Naive B cell (primary cell): ENCODE measurements around the gene LHFPL2. TPM values are rescaled to one million over a fixed set of nuclear protein-coding genes. Genes with fewer than 3 reads are reported as not detected.
A peak's percentile ranks its signal among the peaks of the same experiment; 100 is the strongest.

Source experiments
- ATAC-seq, 2 donors: fragments of 150-1000 bp; cut with Tn5 transposase; 2 replicates each; pipeline ENCODE4 v1.10.0; 2021; ENCODE audit warnings: low read depth in 2 of 2, mild to moderate bottlenecking in 2 of 2, moderate library complexity in 2 of 2
- DNase-seq: peaks from one replicate; pipeline ENCODE4 v3.0.0; 2022
- H3K27ac Mint-ChIP-seq, 6 donors: one replicate each; pipeline ENCODE4 v1.8.0; 2020 to 2022; ENCODE audit warnings: mild to moderate bottlenecking in 6 of 6, mixed read lengths in 6 of 6, moderate library complexity in 5 of 6, inconsistent platforms in 2 of 6
- H3K27me3 Mint-ChIP-seq, 3 donors: one replicate each; pipeline ENCODE4 v1.8.0; 2021 to 2022; ENCODE audit warnings: mixed read lengths in 3 of 3, mild to moderate bottlenecking in 1 of 3
- H3K36me3 Mint-ChIP-seq, 2 donors: one replicate each; pipeline ENCODE4 v1.8.0; 2020 to 2022; ENCODE audit warnings: mixed read lengths in 2 of 2, inconsistent platforms in 1 of 2, mild to moderate bottlenecking in 1 of 2
- H3K4me1 Mint-ChIP-seq, 3 donors: one replicate each; pipeline ENCODE4 v1.8.0; 2020 to 2022; ENCODE audit warnings: mixed read lengths in 3 of 3, inconsistent platforms in 1 of 3, mild to moderate bottlenecking in 1 of 3, moderate library complexity in 1 of 3
- H3K4me3 Mint-ChIP-seq, 8 donors: one replicate each; pipeline ENCODE4 v1.8.0; 2020 to 2022; ENCODE audit warnings: mild to moderate bottlenecking in 8 of 8, mixed read lengths in 8 of 8, moderate library complexity in 8 of 8, inconsistent platforms in 2 of 8
- H3K9me3 Mint-ChIP-seq, 7 donors: one replicate each; pipeline ENCODE4 v1.8.0; 2020 to 2022; ENCODE audit warnings: mixed read lengths in 7 of 7, mild to moderate bottlenecking in 5 of 7, inconsistent platforms in 2 of 7, moderate library complexity in 1 of 7
- polyA plus RNA-seq, 6 donors: library from polyadenylated mRNA; unstranded; fragments of 300-500 nt; fragmentation: Illumina TruSeq; gene quantifications; one replicate each; pipeline ENCODE4 v1.2.3, GENCODE V29; 2021; ENCODE audit warnings: low read depth in 6 of 6

LHFPL2 gene
- polyA plus RNA-seq, 6 donors from 2014 or later = 8.1 to 15.0 (median 12.3) TPM

DNA sequence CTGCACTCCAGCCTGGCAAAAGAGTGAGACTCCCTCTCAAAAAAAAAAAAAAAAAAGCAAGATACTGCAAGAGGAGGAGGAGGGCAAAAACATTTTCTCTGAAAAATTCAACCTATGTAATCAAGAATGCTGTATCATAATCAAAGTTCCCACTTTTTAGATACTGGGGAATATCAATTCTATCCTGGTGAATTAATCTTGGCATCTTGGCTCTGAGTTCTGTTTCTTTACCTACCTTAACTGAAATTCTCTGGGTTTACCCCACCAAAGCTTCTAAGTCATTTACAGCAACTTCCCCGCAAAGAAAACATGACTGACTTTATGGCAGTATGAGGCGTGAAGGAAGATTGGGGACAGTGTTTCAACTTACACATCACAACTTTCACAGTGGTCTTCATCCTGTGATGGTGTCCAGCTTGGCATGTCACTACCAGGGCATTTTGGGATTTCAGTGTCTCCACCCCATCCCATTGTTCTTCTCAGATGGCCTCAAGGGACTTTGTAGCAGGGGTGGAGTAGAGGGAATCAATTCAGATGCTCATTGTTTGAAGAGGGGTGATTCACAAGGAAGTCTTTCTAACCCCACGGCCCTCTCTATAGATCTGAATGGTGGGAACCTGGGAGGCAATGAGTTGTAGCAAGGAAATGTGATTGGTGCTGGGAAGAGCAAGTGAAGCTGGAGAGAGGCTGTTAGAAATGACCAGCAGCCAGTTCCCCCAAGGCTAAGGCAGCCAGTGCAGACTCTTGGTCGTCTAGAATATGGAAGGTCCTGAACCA is 157.7 kb downstream of the LHFPL2 start:
- DNase-seq (no peak), ATAC-seq (no peak)
- Mint-ChIP-seq H3K27ac (peak overlapping the region in 2 of 6 donors; percentile 5 to 15), H3K4me3 (peak overlapping the region in 1 of 8 donors; percentile 1), H3K27me3 (no peaks in the 10 kb centered on the region), H3K4me1 (peaks cover 0 to 8% (median 4%) of the 10 kb centered on the region in 3 donors), H3K36me3 (peaks cover 4 to 11% of the 10 kb centered on the region in 2 donors), H3K9me3 (no peaks in the 10 kb centered on the region)

DNA sequence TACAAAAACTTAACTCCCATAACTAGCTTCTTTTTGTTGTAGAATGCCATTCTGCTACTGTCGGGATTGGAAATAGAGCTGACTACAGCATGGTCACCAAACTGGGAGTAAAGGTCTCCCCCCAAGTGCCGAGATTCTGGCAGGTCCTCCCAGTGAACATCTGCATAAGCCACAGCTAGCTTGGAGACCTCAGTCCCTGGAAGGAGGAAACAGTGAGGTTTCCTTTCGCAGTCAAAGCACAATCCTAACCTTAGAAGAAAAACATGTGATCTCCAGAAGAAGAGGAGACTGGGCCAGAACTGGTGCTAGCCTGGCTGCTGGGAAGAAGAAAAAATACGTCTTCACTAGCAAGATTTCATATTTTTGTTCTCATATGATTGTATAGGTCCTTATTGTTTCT is 160.7 kb downstream of the LHFPL2 start:
- Mint-ChIP-seq H3K27me3 (no peaks in the 10 kb centered on the region), H3K36me3 (peaks cover 0 to 11% of the 10 kb centered on the region in 2 donors), H3K9me3 (no peaks in the 10 kb centered on the region), H3K4me1 (peaks cover 16 to 22% (median 20%) of the 10 kb centered on the region in 3 donors), H3K27ac (peak overlapping the region in 2 of 6 donors; percentile 24 to 85), H3K4me3 (no peak overlapping the region)
- ATAC-seq = no peak
- DNase-seq = no peak

DNA sequence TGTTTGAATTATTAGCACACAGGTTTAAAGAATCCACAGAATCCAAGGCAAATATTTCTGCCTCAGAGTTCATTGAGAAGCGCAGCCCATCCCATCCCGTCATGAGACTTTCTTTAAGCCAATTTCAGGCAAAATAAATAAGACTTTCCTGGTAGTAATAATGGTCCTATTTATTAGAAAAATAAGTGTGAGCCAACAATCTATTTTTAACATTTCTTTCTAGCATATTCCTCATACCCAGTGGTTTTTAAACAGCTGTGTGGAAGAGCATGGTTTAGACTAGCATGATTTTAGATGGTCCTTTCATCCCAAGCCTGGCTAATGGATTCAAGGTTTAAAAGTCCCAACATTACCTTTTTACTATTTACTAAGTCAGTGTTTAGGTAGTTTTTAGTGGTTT is 162.4 kb downstream of the LHFPL2 start:
- H3K4me3 Mint-ChIP-seq = no peak overlapping the region
- no peaks in the 10 kb centered on the region for H3K9me3 Mint-ChIP-seq
- ATAC-seq = no peak
- peaks cover 0 to 11% of the 10 kb centered on the region in 2 donors for H3K36me3 Mint-ChIP-seq
- H3K4me1 Mint-ChIP-seq = peaks cover 18 to 23% (median 23%) of the 10 kb centered on the region in 3 donors
- no peaks in the 10 kb centered on the region for H3K27me3 Mint-ChIP-seq
- DNase-seq = no peak
- peak overlapping the region in 1 of 6 donors; percentile 10 for H3K27ac Mint-ChIP-seq

DNA sequence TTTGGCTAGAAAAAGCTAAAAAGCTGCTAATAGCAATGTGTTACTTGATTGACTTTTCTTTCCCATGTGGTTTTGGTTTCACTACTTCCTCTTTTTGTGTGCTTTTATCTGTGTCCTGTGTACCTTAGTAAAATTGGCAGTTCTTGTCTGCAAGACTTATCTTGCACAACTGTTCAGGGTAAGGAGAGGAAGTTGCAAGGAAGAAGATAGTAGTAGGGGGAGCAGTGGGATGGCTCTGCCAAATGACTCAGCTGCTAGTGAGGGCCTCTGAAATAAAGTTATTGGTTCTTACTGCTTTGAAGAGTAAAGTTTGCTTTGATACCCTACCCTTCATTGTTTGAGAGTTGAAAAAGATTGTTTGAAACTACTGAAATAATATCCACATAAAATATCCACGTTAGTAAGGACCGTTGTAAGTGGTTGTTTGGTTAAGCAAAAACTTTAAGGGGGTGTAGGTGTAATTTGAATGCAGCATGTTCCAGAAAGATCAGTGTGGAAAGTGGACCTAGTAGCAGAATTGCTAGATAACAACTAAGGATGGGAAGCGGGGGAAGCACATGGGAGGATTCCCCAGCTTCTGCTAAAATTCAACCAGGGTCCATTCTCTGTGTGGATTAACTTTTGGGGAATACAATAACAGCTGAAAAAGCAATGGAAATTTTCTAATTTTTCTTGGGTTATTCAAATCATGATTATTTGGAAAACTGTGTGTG is 164.6 kb downstream of the LHFPL2 start:
- Mint-ChIP-seq H3K9me3 (no peaks in the 10 kb centered on the region), H3K36me3 (peaks cover 0 to 11% of the 10 kb centered on the region in 2 donors), H3K4me3 (peak overlapping the region in 7 of 8 donors; percentile 7 to 80 (median 37)), H3K27me3 (no peaks in the 10 kb centered on the region), H3K27ac (peak overlapping the region in 3 of 6 donors; percentile 10 to 78 (median 48)), H3K4me1 (peaks cover 18 to 23% (median 21%) of the 10 kb centered on the region in 3 donors)
- ATAC-seq (peak; percentile 96 to 97), DNase-seq (peak; percentile 68)

DNA sequence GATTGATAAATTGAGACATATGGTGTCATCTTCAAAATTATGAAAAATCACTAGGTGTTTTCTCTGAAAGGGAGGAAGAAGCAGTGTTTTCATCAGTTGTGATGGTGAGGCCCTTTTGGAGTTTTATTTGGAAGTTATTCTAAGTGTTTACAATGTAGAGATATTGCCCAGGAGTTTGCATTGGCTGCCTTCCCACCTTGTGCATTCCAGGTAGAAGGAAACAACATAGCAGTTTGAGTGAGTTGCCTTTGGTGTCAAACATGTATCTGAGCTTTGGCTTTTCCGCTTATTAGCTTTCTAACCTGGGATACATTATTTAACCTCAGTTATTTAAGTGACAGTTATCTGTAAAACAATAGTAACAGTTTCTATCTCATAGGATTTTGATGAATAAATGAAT is 165.6 kb downstream of the LHFPL2 start:
- Mint-ChIP-seq H3K36me3 (peaks cover 0 to 7% of the 10 kb centered on the region in 2 donors), H3K4me3 (no peak overlapping the region), H3K27me3 (no peaks in the 10 kb centered on the region), H3K9me3 (no peaks in the 10 kb centered on the region), H3K4me1 (peaks cover 18 to 23% (median 21%) of the 10 kb centered on the region in 3 donors), H3K27ac (no peak overlapping the region)
- DNase-seq (no peak), ATAC-seq (no peak)

DNA sequence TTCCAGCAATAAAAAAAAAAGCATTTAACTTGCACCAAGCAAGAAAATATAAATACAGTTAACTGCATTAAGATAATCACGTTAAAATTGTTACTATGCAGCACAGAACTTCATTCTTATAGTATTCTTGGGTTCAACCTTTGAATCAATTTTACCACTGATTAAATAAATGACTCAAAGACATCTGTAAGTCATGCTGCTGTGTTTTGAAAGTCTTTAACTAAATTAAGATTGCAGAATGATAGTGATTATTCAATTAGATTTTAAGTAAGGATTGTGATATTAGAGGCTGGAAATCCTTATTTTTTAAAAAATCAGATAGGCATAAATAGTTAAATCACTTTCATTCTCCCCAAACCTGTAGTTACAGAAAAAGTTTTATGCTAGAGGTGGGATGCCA is 171.8 kb downstream of the LHFPL2 start:
- Mint-ChIP-seq H3K4me1 (no peaks in the 10 kb centered on the region), H3K4me3 (no peak overlapping the region), H3K27me3 (no peaks in the 10 kb centered on the region), H3K36me3 (no peaks in the 10 kb centered on the region), H3K27ac (no peak overlapping the region), H3K9me3 (no peaks in the 10 kb centered on the region)
- DNase-seq = no peak
- no peak for ATAC-seq

DNA sequence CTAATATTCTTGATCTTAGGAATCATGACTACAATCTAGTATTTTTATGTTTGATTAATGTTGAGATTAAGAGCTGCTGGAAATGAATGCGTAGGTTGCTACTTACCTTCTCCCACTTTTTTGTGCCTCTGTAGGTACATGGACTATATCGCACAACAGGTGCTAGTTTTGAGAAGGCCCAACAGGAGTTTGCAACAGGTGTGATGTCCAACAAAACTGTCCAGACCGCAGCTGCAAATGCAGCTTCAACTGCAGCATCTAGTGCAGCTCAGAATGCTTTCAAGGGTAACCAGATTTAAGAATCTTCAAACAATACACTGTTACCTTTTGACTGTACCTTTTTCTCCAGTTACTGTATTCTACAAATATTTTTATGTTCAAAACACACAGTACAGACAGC is 173.2 kb downstream of the LHFPL2 start:
- no peak for DNase-seq
- Mint-ChIP-seq H3K27ac (no peak overlapping the region), H3K36me3 (no peaks in the 10 kb centered on the region), H3K9me3 (no peaks in the 10 kb centered on the region), H3K4me1 (no peaks in the 10 kb centered on the region), H3K4me3 (no peak overlapping the region), H3K27me3 (no peaks in the 10 kb centered on the region)
- ATAC-seq = no peak

DNA sequence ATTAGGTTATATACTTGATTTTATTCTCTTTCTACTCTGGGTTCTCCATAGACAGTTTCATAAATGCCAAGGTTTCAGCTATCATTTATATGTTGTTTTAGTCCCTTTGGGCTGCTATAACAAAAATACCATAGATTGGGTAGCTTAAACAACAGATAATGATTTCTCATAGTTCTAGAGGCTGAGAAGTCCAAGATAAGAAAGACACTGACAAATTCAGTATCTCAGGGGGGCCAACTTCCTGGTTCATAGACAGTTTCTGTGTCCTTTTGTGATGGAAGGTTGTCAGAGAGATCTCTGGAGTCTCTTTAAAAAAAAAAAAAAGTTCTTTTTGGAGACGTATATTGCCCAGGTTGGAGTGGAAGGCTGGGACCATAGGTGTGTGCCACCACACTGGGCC is 174.8 kb downstream of the LHFPL2 start:
- H3K4me1 Mint-ChIP-seq = no peaks in the 10 kb centered on the region
- no peak for ATAC-seq
- H3K9me3 Mint-ChIP-seq = no peaks in the 10 kb centered on the region
- H3K4me3 Mint-ChIP-seq = no peak overlapping the region
- no peaks in the 10 kb centered on the region for H3K27me3 Mint-ChIP-seq
- no peak for DNase-seq
- H3K36me3 Mint-ChIP-seq = no peaks in the 10 kb centered on the region
- H3K27ac Mint-ChIP-seq = no peak overlapping the region

DNA sequence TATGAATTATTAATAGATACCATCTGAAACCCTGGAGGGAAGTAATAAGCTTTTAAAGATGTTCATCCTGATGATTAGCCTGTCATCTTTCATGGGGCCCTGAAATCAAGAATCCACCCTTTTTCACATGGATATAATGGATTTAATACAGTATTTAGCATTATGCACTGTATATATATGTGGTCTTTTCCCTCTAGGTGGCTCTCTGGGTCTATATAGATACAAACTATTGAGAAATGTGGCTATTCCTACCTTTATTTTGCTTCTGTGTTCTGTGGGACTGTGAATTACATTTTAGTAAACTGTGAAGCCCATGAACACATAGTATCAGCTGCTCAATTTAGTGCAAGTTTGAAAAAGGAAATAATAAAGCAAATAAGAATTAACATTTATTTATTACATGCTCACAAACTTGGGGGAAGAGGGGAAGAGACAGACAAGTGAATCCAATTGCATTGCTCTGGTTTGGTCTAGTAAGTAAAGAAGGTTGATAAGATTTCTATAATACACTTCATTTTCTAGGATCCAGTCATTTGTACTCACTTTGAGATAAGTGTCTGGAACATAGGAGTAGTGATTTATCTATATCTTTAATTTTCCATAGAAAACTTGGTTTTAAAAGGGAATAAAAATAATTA is 176.0 kb downstream of the LHFPL2 start:
- Mint-ChIP-seq H3K36me3 (no peaks in the 10 kb centered on the region), H3K4me3 (no peak overlapping the region), H3K27me3 (no peaks in the 10 kb centered on the region), H3K9me3 (no peaks in the 10 kb centered on the region), H3K27ac (no peak overlapping the region), H3K4me1 (peaks cover 0 to 4% (median 4%) of the 10 kb centered on the region in 3 donors)
- no peak for DNase-seq
- no peak for ATAC-seq

DNA sequence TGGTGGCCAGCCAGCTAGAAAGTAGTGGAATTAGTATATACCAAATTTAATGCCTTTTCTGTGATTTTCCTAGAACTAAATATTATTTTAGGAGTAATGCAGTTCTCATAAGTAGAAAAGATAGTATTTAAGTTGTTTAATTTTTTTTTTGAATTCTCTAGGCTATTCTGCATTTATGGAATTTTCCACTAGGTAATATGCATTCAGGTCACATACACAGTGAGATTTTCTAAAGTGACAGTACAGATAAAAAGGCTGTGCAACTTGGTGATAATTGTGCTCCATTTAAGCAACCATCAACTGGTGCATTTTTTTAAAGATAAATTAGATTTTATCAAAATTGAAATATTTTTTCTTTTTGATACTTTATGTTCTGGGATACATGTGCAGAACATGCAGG is 176.7 kb downstream of the LHFPL2 start:
- no peaks in the 10 kb centered on the region for H3K36me3 Mint-ChIP-seq
- no peak overlapping the region for H3K27ac Mint-ChIP-seq
- no peaks in the 10 kb centered on the region for H3K27me3 Mint-ChIP-seq
- H3K4me3 Mint-ChIP-seq = no peak overlapping the region
- H3K4me1 Mint-ChIP-seq = peaks cover 0 to 8% (median 4%) of the 10 kb centered on the region in 3 donors
- DNase-seq (no peak), ATAC-seq (no peak)
- H3K9me3 Mint-ChIP-seq = no peaks in the 10 kb centered on the region

DNA sequence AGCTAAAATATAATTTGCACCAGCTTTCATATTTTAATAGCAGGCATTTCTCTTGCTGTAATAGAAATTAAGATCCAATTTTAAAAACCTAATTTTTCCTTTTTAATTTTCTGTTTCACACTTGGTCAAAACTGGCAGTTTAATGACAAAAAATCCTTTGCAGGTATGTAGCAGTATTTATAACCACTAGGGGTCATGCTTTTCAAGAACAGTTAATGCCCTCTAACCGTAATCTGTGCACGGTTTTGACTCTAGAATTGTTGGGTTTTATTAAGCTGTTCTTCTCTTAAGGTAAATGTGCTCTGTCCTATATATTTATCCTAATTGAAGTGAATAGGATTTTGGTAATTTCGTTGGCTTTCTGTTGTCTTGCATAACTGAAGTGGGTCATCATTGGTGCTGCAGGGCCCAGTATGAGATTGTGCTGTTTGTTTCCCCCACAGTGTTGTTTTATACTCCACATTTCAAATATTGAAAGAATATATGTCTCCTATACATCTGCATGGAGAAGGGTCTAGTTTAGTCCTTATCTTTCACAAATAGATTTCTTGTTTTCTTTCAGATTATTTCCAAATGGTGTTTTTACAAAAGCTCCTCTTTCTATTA is 180.7 kb downstream of the LHFPL2 start:
- Mint-ChIP-seq H3K27ac (no peak overlapping the region), H3K4me3 (no peak overlapping the region), H3K36me3 (peaks cover 15 to 20% of the 10 kb centered on the region in 2 donors), H3K4me1 (peaks cover 0 to 14% (median 4%) of the 10 kb centered on the region in 3 donors), H3K9me3 (no peaks in the 10 kb centered on the region), H3K27me3 (no peaks in the 10 kb centered on the region)
- ATAC-seq (peak; percentile 55 to 74), DNase-seq (peak; percentile 24)

DNA sequence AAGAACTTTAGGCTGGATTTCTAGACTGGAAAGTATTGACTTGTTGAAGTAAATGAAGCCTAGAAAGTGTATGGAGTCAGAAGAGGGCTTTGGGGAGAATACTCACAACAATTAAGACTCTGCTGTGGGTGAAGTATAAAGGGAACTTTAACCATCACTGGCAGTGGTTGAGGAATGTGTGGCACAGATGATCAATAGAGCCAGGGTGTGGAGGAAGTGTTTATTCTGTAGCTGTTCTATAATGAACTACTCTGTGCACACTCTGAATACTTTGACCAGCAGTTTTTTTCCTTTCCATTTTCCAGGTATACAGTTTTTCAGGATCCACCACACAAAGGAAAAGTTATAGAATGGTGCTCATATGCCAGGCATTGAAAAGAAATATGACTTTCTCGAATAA is 181.4 kb downstream of the LHFPL2 start:
- Mint-ChIP-seq H3K4me3 (no peak overlapping the region), H3K36me3 (peaks cover 15 to 23% of the 10 kb centered on the region in 2 donors), H3K27me3 (no peaks in the 10 kb centered on the region), H3K4me1 (peaks cover 0 to 14% (median 4%) of the 10 kb centered on the region in 3 donors), H3K9me3 (no peaks in the 10 kb centered on the region), H3K27ac (no peak overlapping the region)
- DNase-seq (no peak), ATAC-seq (no peak)

DNA sequence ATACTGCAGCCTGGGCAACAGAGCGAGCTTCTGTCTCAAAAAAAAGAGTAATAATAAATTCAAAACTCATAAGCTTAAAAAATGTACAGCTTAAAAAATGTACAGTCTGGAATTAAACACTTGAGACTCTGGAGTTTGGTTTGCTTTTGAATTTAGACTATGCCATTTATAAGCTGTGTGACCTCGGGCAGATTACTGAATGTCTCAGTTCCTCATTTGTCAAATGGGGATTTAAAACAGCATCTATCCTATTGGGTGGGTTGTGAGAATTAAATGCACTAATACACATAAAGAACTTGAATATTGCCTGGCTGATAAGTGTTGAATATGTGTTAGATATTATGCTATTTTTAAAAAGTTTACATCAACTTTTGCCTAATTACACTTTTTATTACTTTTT is 189.7 kb downstream of the LHFPL2 start:
- no peak overlapping the region for H3K4me3 Mint-ChIP-seq
- H3K27me3 Mint-ChIP-seq = no peaks in the 10 kb centered on the region
- H3K4me1 Mint-ChIP-seq = peaks cover 17 to 20% (median 18%) of the 10 kb centered on the region in 3 donors
- H3K9me3 Mint-ChIP-seq = no peaks in the 10 kb centered on the region
- DNase-seq (no peak), ATAC-seq (peak in 1 of 2 donors; percentile 47)
- H3K36me3 Mint-ChIP-seq = peaks cover 31 to 34% of the 10 kb centered on the region in 2 donors
- peak overlapping the region in 1 of 6 donors; percentile 51 for H3K27ac Mint-ChIP-seq
